Neural cell (in vitro differentiated cells): ENCODE data around the gene RADIL. TPM values are rescaled to one million over a fixed set of nuclear protein-coding genes. Genes with fewer than 3 reads are reported as not detected.

Experiments used
- H2AFZ ChIP-seq: fragments of 200-600, 300-800 bp; sonication (generic), shearing (Covaris generic); 2 replicates; pipeline ENCODE4 v1.6.0; 2014; ENCODE audit warnings: low read depth, mild to moderate bottlenecking, antibody characterized with exemption, low read length, moderate library complexity
- H3F3A ChIP-seq: fragments of 200-600 bp; shearing (Covaris generic); 2 replicates; pipeline ENCODE4 v1.6.1; 2016; ENCODE audit warnings: mild to moderate bottlenecking, moderate library complexity, mixed read lengths, antibody characterized with exemption, low read length; ENCODE audit not compliant: insufficient read depth, poor library complexity, severe bottlenecking
- H3K27ac ChIP-seq: fragments of 200-600, 300-800 bp; sonication (generic), shearing (Covaris generic); 2 replicates; pipeline ENCODE4 v1.5.1; 2014; ENCODE audit warnings: mild to moderate bottlenecking, low read length, moderate library complexity
- H3K27me3 ChIP-seq: fragments of 300-800, 200-600 bp; sonication (generic), shearing (Covaris generic); 2 replicates; pipeline ENCODE4 v1.6.0; 2014; ENCODE audit warnings: mild to moderate bottlenecking, low read depth, low read length, moderate library complexity; ENCODE audit not compliant: insufficient read depth
- H3K36me3 ChIP-seq: fragments of 300-800, 200-600 bp; sonication (generic), shearing (Covaris generic); 2 replicates; pipeline ENCODE4 v1.5.1; 2014; ENCODE audit warnings: mild to moderate bottlenecking, antibody characterized with exemption, low read length, moderate library complexity; ENCODE audit not compliant: insufficient read depth
- H3K4me2 ChIP-seq: fragments of 300-800, 200-600 bp; sonication (generic), shearing (Covaris generic); 2 replicates; pipeline ENCODE4 v1.6.0; 2014; ENCODE audit warnings: mild to moderate bottlenecking, low read length
- H3K4me3 ChIP-seq: fragments of 300-800, 200-600 bp; sonication (generic), shearing (Covaris generic); 2 replicates; pipeline ENCODE4 v1.5.1; 2014; ENCODE audit warnings: mild to moderate bottlenecking, low read length, moderate library complexity
- H3K79me2 ChIP-seq: fragments of 200-600 bp; shearing (Covaris generic); replicated peaks from 2 replicates; pipeline ENCODE4 v1.6.0; 2014; ENCODE audit warnings: mild to moderate bottlenecking, low read length, moderate library complexity; ENCODE audit not compliant: insufficient read depth
- H3K9ac ChIP-seq: fragments of 300-800, 200-600 bp; sonication (generic), shearing (Covaris generic); 2 replicates; pipeline ENCODE4 v1.6.1; 2016; ENCODE audit warnings: mild to moderate bottlenecking, low read length, mixed read lengths
- H3K9me2 ChIP-seq: fragments of 200-600 bp; shearing (Covaris generic); 2 replicates; pipeline ENCODE4 v1.6.1; 2016; ENCODE audit warnings: mild to moderate bottlenecking, low read length, mixed read lengths; ENCODE audit not compliant: insufficient read depth
- H3K9me3 ChIP-seq: fragments of 200-600, 300-800 bp; sonication (generic), shearing (Covaris generic); 2 replicates; pipeline ENCODE4 v1.6.1; 2016; ENCODE audit warnings: mild to moderate bottlenecking, mixed run types, low read length, moderate library complexity, mixed read lengths
- H4K20me1 ChIP-seq: fragments of 200-600 bp; shearing (Covaris generic); 2 replicates; pipeline ENCODE4 v1.6.1; 2016; ENCODE audit warnings: mild to moderate bottlenecking, mixed run types; ENCODE audit not compliant: insufficient read depth
- CTCF ChIP-seq: fragments of 450-650 bp; IDR thresholded peaks from 2 replicates; pipeline ENCODE4 v1.5.1; 2014; ENCODE audit warnings: antibody characterized with exemption, mild to moderate bottlenecking, moderate library complexity; ENCODE audit not compliant: poor library complexity, severe bottlenecking
- EP300 ChIP-seq: fragments of 450-650 bp; conservative IDR thresholded peaks from 2 replicates; pipeline ENCODE4 v1.6.1; 2014; ENCODE audit warnings: antibody characterized with exemption, mild to moderate bottlenecking, moderate library complexity; ENCODE audit not compliant: poor library complexity, severe bottlenecking
- EZH2 ChIP-seq: fragments of 200-600, 300-800 bp; shearing (Covaris generic), sonication (generic); IDR thresholded peaks from 2 replicates; pipeline ENCODE4 v1.6.1; 2014; ENCODE audit warnings: antibody characterized with exemption, low read length, borderline replicate concordance, mild to moderate bottlenecking; ENCODE audit not compliant: insufficient read depth, poor library complexity, severe bottlenecking
- MXI1 ChIP-seq: fragments of 450-650 bp; conservative IDR thresholded peaks from 2 replicates; pipeline ENCODE4 v1.6.1; 2014; ENCODE audit warnings: antibody characterized with exemption, mild to moderate bottlenecking; ENCODE audit not compliant: poor library complexity, severe bottlenecking
- POLR2AphosphoS5 ChIP-seq: IDR thresholded peaks from 2 replicates; pipeline ENCODE4 v1.6.1; 2012
- RAD21 ChIP-seq: fragments of 450-650 bp; conservative IDR thresholded peaks from 2 replicates; pipeline ENCODE4 v1.6.1; 2014; ENCODE audit warnings: antibody characterized with exemption, mild to moderate bottlenecking, moderate library complexity
- REST ChIP-seq: IDR thresholded peaks from 2 replicates; pipeline ENCODE4 v1.6.1; 2012; ENCODE audit warnings: borderline replicate concordance
- SMC3 ChIP-seq: fragments of 450-650 bp; conservative IDR thresholded peaks from 2 replicates; pipeline ENCODE4 v1.6.1; 2014; ENCODE audit warnings: antibody characterized with exemption, mild to moderate bottlenecking, moderate library complexity; ENCODE audit not compliant: poor library complexity
- TAF1 ChIP-seq: IDR thresholded peaks from 2 replicates; pipeline ENCODE4 v1.6.1; 2012; ENCODE audit warnings: low read depth
- polyA plus RNA-seq: library from polyadenylated mRNA; depleted of rRNA; stranded (reverse); fragments of >200 nt; gene quantifications from 2 replicates; pipeline ENCODE4 v1.2.3, GENCODE V29; 2014

Gene RADIL
- polyA plus RNA-seq, 1 donor from 2014 or later: 4.1 TPM

- Histone ChIP-seq H2AFZ (no peak overlapping the region), H4K20me1 (no peaks in the 10 kb centered on the region), H3F3A (no peaks in the 10 kb centered on the region), H3K27me3 (no peaks in the 10 kb centered on the region), H3K4me2 (no peak overlapping the region), H3K9me2 (no peaks in the 10 kb centered on the region), H3K27ac (no peak overlapping the region), H3K36me3 (no peaks in the 10 kb centered on the region), H3K9me3 (no peaks in the 10 kb centered on the region), H3K9ac (no peak overlapping the region), H3K79me2 (no peaks in the 10 kb centered on the region), H3K4me3 (no peak overlapping the region)
- TF ChIP-seq CTCF: no peak
- no peak for TF ChIP-seq POLR2AphosphoS5
- TF ChIP-seq SMC3: no peak
- TF ChIP-seq TAF1: no peak
- TF ChIP-seq EP300: no peak
- no peak for TF ChIP-seq RAD21
- TF ChIP-seq EZH2: no peak
Observed at GRCh38 chr7:4805984-4806300, 77.6 kb downstream of the RADIL start.

- Histone ChIP-seq H3K27me3 (no peaks in the 10 kb centered on the region), H2AFZ (no peak overlapping the region), H3K79me2 (no peaks in the 10 kb centered on the region), H3K36me3 (no peaks in the 10 kb centered on the region), H3K9ac (no peak overlapping the region), H4K20me1 (no peaks in the 10 kb centered on the region), H3K9me2 (no peaks in the 10 kb centered on the region), H3K9me3 (no peaks in the 10 kb centered on the region), H3K27ac (no peak overlapping the region), H3K4me2 (no peak overlapping the region), H3K4me3 (no peak overlapping the region), H3F3A (no peaks in the 10 kb centered on the region)
- no peak for TF ChIP-seq EP300
- TF ChIP-seq RAD21: no peak
- TF ChIP-seq REST: no peak
- no peak for TF ChIP-seq TAF1
- TF ChIP-seq MXI1: no peak
- no peak for TF ChIP-seq SMC3
- no peak for TF ChIP-seq EZH2
- no peak for TF ChIP-seq CTCF
- no peak for TF ChIP-seq POLR2AphosphoS5
Observed at GRCh38 chr7:4805110-4805983, 78.2 kb downstream of the RADIL start.
